HCT116 (cell line): ENCODE data around the gene KIF7. TPM values are rescaled to one million over a fixed set of nuclear protein-coding genes. Genes with fewer than 3 reads are reported as not detected.

Experiments used
- ATAC-seq: fragments of 200-7000 bp; cut with Tn5 transposase; 2 replicates; pipeline ENCODE4 v1.9.1; 2020; ENCODE audit warnings: mild to moderate bottlenecking, moderate library complexity
- BruUV-seq: library from RNA; stranded (reverse); fragments of 400-500 nt; replicated peaks from 2 replicates; lab custom pipeline; 2021; lab: Mats Ljungman, UMichigan
- CTCF ChIA-PET: fragments of 300-600 bp; sonication (Branson Sonifier 250); formaldehyde crosslinking; loops from one replicate; lab custom pipeline; 2021; ENCODE audit warnings: antibody characterized with exemption; lab: Charles Lee
- POLR2A ChIA-PET: fragments of 300-600, 350-600 bp; sonication (Branson Sonifier 250); formaldehyde crosslinking; loops from one replicate; lab custom pipeline; 2021; ENCODE audit warnings: antibody characterized with exemption; lab: Charles Lee
- RAD21 ChIA-PET, 2 experiments: fragments of 300-600 bp; sonication (Branson Sonifier 250); formaldehyde crosslinking; loops; one replicate each; lab custom pipeline; 2023; ENCODE audit warnings: low total read pairs in 2 of 2; ENCODE audit not compliant: uncharacterized antibody in 2 of 2, unreplicated experiment in 2 of 2, low non-redundant PET in 1 of 2; lab: Charles Lee
- DNase-seq: peaks from one replicate; pipeline ENCODE4 v3.0.0-alpha.2; 2010; ENCODE audit warnings: low read depth, low spot score
- H2AFZ ChIP-seq: fragments of 200-600 bp; shearing (Covaris generic), sonication (generic); 2 replicates; pipeline ENCODE4 v1.6.1; 2017; ENCODE audit warnings: low read depth, mixed run types, mixed read lengths, antibody characterized with exemption, low read length; ENCODE audit not compliant: poor library complexity, severe bottlenecking
- H3K27ac ChIP-seq: 2 replicates; pipeline ENCODE4 v1.5.1; 2012; ENCODE audit warnings: low read depth, low read length
- H3K27me3 ChIP-seq: fragments of 200-600 bp; sonication (generic); 2 replicates; pipeline ENCODE4 v1.6.1; 2016; ENCODE audit warnings: mixed run types, low read length, mixed read lengths; ENCODE audit not compliant: insufficient read depth
- H3K36me3 ChIP-seq, 2 experiments: fragments of 200-500 bp in 1 of 2; fragments of 200-600 bp in 1 of 2; sonication (Bioruptor generic) in 1 of 2; sonication (generic) in 1 of 2; 2 replicates each; pipeline versions ENCODE4 v1.5.1 to v1.6.1; 2014 to 2016; ENCODE audit warnings: low read length in 2 of 2, inconsistent platforms in 1 of 2, mixed read lengths in 1 of 2, mixed run types in 1 of 2; ENCODE audit not compliant: insufficient read depth in 2 of 2, control insufficient read depth in 1 of 2
- H3K4me1 ChIP-seq, 2 experiments: fragments of 200-600 bp in 1 of 2; sonication (generic) in 1 of 2; 2 replicates each; pipeline versions ENCODE4 v1.5.1 to v1.6.1; 2012 to 2017; ENCODE audit warnings: low read length in 2 of 2, inconsistent platforms in 1 of 2, mild to moderate bottlenecking in 1 of 2, mixed read lengths in 1 of 2, mixed run types in 1 of 2, moderate library complexity in 1 of 2; ENCODE audit not compliant: insufficient read depth in 2 of 2, control insufficient read depth in 1 of 2
- H3K4me2 ChIP-seq: fragments of 200-600 bp; sonication (generic); 2 replicates; pipeline ENCODE4 v1.6.1; 2017; ENCODE audit warnings: mixed run types, low read length, mixed read lengths
- H3K4me3 ChIP-seq, 2 experiments: fragments of 200-600 bp in 1 of 2; sonication (generic) in 1 of 2; replicated peaks in 1 of 2; 2 replicates each; pipeline ENCODE4 v1.5.1; 2011 to 2016; ENCODE audit warnings: low read length in 2 of 2, control low read depth in 1 of 2, low read depth in 1 of 2, mild to moderate bottlenecking in 1 of 2, mixed read lengths in 1 of 2, mixed run types in 1 of 2
- H3K79me2 ChIP-seq: fragments of 200-600 bp; sonication (generic); 2 replicates; pipeline ENCODE4 v1.6.1; 2017; ENCODE audit warnings: mild to moderate bottlenecking, mixed run types, low read length, moderate library complexity, mixed read lengths; ENCODE audit not compliant: insufficient read depth
- H3K9ac ChIP-seq: fragments of 200-600 bp; sonication (generic); 2 replicates; pipeline ENCODE4 v1.6.1; 2016; ENCODE audit warnings: low read length, mixed read lengths
- H3K9me2 ChIP-seq: fragments of 200-600 bp; sonication (generic), shearing (Covaris generic); 2 replicates; pipeline ENCODE4 v1.6.1; 2017; ENCODE audit warnings: mixed run types, mild to moderate bottlenecking, moderate library complexity; ENCODE audit not compliant: insufficient read depth
- H3K9me3 ChIP-seq, 2 experiments: fragments of 200-500 bp in 1 of 2; fragments of 200-600 bp in 1 of 2; sonication (Bioruptor generic) in 1 of 2; sonication (generic) in 1 of 2; 2 replicates each; pipeline ENCODE4 v1.6.1; 2014 to 2017; ENCODE audit warnings: low read length in 2 of 2, mixed read lengths in 2 of 2, inconsistent platforms in 1 of 2, low read depth in 1 of 2, mild to moderate bottlenecking in 1 of 2, mixed run types in 1 of 2, moderate library complexity in 1 of 2; ENCODE audit not compliant: control insufficient read depth in 1 of 2, insufficient read depth in 1 of 2
- H4K20me1 ChIP-seq: fragments of 200-600 bp; sonication (generic), shearing (Covaris generic); 2 replicates; pipeline ENCODE4 v1.6.1; 2017; ENCODE audit warnings: mixed run types, mild to moderate bottlenecking, moderate library complexity; ENCODE audit not compliant: insufficient read depth
- CBX3 ChIP-seq: IDR thresholded peaks from 2 replicates; pipeline ENCODE4 v1.6.1; 2012; ENCODE audit warnings: low read depth
- CEBPB ChIP-seq: IDR thresholded peaks from 2 replicates; pipeline ENCODE4 v1.6.1; 2012; ENCODE audit warnings: low read depth
- EGR1 ChIP-seq: IDR thresholded peaks from 2 replicates; pipeline ENCODE4 v1.6.1; 2012; ENCODE audit warnings: low read depth
- ELF1 ChIP-seq: IDR thresholded peaks from 2 replicates; pipeline ENCODE4 v1.6.1; 2012; ENCODE audit warnings: low read depth, borderline replicate concordance
- EZH2 ChIP-seq: fragments of 200-600 bp; sonication (generic); IDR thresholded peaks from 2 replicates; pipeline ENCODE4 v1.6.1; 2017; ENCODE audit warnings: antibody characterized with exemption, mixed run types
- EZH2phosphoT487 ChIP-seq: fragments of 200-600 bp; IDR thresholded peaks from 2 replicates; pipeline ENCODE4 v1.6.1; 2018; ENCODE audit warnings: antibody characterized with exemption, borderline replicate concordance
- JUND ChIP-seq: IDR thresholded peaks from 2 replicates; pipeline ENCODE4 v1.6.1; 2012
- POLR2A ChIP-seq: IDR thresholded peaks from 2 replicates; pipeline ENCODE4 v1.7.0; 2011; ENCODE audit warnings: borderline replicate concordance; ENCODE audit not compliant: insufficient read depth, insufficient read length; ENCODE audit errors: extremely low read depth
- RAD21 ChIP-seq: IDR thresholded peaks from 2 replicates; pipeline ENCODE4 v1.6.1; 2012; ENCODE audit warnings: low read depth, mild to moderate bottlenecking
- SIN3A ChIP-seq: IDR thresholded peaks from 2 replicates; pipeline ENCODE4 v1.6.1; 2012; ENCODE audit warnings: low read depth
- SRF ChIP-seq: IDR thresholded peaks from 2 replicates; pipeline ENCODE4 v1.6.1; 2012; ENCODE audit warnings: low read depth
- TCF7L2 ChIP-seq: IDR thresholded peaks from 2 replicates; pipeline ENCODE4 v1.7.0; 2011; ENCODE audit warnings: borderline replicate concordance, inconsistent platforms; ENCODE audit not compliant: insufficient read depth, insufficient read length; ENCODE audit errors: extremely low read depth
- YY1 ChIP-seq: IDR thresholded peaks from 2 replicates; pipeline ENCODE4 v1.6.1; 2011; ENCODE audit warnings: low read length, low read depth, moderate library complexity, mild to moderate bottlenecking; ENCODE audit not compliant: insufficient replicate concordance; ENCODE audit errors: extremely low read depth
- ZFX ChIP-seq: fragments of 450-650 bp; IDR thresholded peaks from 2 replicates; pipeline ENCODE4 v1.6.1; 2017
- ZNF274 ChIP-seq: fragments of 200-500 bp; sonication (Bioruptor generic); IDR thresholded peaks from 2 replicates; pipeline ENCODE4 v1.6.1; 2014; ENCODE audit warnings: mild to moderate bottlenecking, low read depth, low read length, inconsistent platforms
- intact Hi-C: fragments of 100-400 bp; cut with micrococcal nuclease; formaldehyde crosslinking; loops from 2 replicates; pipeline ENCODE4 v1.10.0; 2022
- total RNA-seq: library from RNA; stranded (reverse); gene quantifications from one replicate; pipeline ENCODE4 v1.2.1, GENCODE V29; 2021; ENCODE audit not compliant: unreplicated experiment
- TF ChIP-seq, protein P1 (sequence below), 3 experiments: fragments of 200-600 bp in 1 of 3; sonication (generic) in 1 of 3; IDR thresholded peaks in 2 of 3; conservative IDR thresholded peaks in 1 of 3; 2 replicates each; pipeline ENCODE4 v1.5.1; 2012 to 2017; ENCODE audit warnings: low read depth in 2 of 3, low read length in 2 of 3, antibody characterized with exemption in 1 of 3, borderline replicate concordance in 1 of 3, control low read depth in 1 of 3, mild to moderate bottlenecking in 1 of 3, mixed read lengths in 1 of 3, mixed run types in 1 of 3, moderate library complexity in 1 of 3; ENCODE audit not compliant: insufficient read depth in 1 of 3
- TF ChIP-seq, protein P2 (sequence below): IDR thresholded peaks from 2 replicates; pipeline ENCODE4 v1.6.1; 2012
- TF ChIP-seq, protein P3 (sequence below): IDR thresholded peaks from 2 replicates; pipeline ENCODE4 v1.6.1; 2011; ENCODE audit warnings: mild to moderate bottlenecking, low read length, moderate library complexity; ENCODE audit not compliant: insufficient replicate concordance; ENCODE audit errors: extremely low read depth
- TF ChIP-seq, protein P4 (sequence below): IDR thresholded peaks from 2 replicates; pipeline ENCODE4 v1.6.1; 2012
- TF ChIP-seq, protein P5 (sequence below): IDR thresholded peaks from 2 replicates; pipeline ENCODE4 v1.6.1; 2012; ENCODE audit warnings: low read depth

KIF7 gene
- total RNA-seq, 1 experiment from 2014 or later, result 0.12 TPM

DNA sequence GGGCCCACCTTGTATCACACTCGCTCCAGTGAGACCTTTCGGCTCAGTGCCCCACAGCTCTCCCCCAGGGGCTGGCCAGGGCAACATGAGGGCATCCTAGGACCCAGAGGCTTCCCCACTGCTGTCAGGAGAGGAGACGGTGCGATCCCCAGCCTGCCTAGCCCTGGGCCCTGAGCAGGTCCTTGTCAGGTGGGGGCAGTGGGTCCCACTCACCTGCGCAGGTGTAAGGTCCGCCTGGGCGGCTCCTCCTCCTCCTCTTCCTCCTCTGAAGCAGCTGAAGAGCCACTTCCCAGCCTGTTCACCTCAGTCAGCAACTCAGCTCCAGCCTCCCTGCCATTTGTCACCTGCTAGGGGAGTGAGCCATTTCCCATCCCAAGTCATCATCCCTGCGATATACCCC lies 9.6 kb downstream of the KIF7 start:
- ATAC-seq (no peak), DNase-seq (no peak)
- H3K9ac ChIP-seq, result no peak overlapping the region
- H3K4me3 ChIP-seq, result no peak overlapping the region
- ChIA-PET RAD21 (no interaction called here), CTCF (interaction anchor here (0.6 to 1.3 kb wide), 3 partner anchors 17 to 648 kb away, joined by 3 to 4 read pairs (median 3); no protein-coding TSS in a partner anchor), POLR2A (no interaction called here)
- no peaks in the 10 kb centered on the region for H3K9me3 ChIP-seq
- intact Hi-C loops, result no loop called here
- no peaks in the 10 kb centered on the region for H4K20me1 ChIP-seq
- TF ChIP-seq JUND (no peak), ELF1 (no peak), CEBPB (no peak), SRF (no peak), ZNF274 (no peak), YY1 (no peak), EZH2 (no peak), TCF7L2 (no peak), EGR1 (no peak), EZH2phosphoT487 (no peak), RAD21 (no peak), ZFX (no peak), CBX3 (no peak), POLR2A (no peak), SIN3A (no peak)
- TF ChIP-seq, protein P1, sequence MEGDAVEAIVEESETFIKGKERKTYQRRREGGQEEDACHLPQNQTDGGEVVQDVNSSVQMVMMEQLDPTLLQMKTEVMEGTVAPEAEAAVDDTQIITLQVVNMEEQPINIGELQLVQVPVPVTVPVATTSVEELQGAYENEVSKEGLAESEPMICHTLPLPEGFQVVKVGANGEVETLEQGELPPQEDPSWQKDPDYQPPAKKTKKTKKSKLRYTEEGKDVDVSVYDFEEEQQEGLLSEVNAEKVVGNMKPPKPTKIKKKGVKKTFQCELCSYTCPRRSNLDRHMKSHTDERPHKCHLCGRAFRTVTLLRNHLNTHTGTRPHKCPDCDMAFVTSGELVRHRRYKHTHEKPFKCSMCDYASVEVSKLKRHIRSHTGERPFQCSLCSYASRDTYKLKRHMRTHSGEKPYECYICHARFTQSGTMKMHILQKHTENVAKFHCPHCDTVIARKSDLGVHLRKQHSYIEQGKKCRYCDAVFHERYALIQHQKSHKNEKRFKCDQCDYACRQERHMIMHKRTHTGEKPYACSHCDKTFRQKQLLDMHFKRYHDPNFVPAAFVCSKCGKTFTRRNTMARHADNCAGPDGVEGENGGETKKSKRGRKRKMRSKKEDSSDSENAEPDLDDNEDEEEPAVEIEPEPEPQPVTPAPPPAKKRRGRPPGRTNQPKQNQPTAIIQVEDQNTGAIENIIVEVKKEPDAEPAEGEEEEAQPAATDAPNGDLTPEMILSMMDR (IDR thresholded peaks at IDR 0.05 in 2 of 3, conservative IDR thresholded peaks at IDR 0.05 in 1 of 3; ENCODE audit: borderline replicate concordance in 1 of 3, insufficient read depth in 1 of 3, low read depth in 2 of 3, low read length in 2 of 3), result no peak
- TF ChIP-seq, protein P2, sequence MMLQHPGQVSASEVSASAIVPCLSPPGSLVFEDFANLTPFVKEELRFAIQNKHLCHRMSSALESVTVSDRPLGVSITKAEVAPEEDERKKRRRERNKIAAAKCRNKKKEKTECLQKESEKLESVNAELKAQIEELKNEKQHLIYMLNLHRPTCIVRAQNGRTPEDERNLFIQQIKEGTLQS, result no peak
- TF ChIP-seq, protein P3, sequence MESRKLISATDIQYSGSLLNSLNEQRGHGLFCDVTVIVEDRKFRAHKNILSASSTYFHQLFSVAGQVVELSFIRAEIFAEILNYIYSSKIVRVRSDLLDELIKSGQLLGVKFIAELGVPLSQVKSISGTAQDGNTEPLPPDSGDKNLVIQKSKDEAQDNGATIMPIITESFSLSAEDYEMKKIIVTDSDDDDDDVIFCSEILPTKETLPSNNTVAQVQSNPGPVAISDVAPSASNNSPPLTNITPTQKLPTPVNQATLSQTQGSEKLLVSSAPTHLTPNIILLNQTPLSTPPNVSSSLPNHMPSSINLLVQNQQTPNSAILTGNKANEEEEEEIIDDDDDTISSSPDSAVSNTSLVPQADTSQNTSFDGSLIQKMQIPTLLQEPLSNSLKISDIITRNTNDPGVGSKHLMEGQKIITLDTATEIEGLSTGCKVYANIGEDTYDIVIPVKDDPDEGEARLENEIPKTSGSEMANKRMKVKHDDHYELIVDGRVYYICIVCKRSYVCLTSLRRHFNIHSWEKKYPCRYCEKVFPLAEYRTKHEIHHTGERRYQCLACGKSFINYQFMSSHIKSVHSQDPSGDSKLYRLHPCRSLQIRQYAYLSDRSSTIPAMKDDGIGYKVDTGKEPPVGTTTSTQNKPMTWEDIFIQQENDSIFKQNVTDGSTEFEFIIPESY, result no peak
- TF ChIP-seq, protein P4, sequence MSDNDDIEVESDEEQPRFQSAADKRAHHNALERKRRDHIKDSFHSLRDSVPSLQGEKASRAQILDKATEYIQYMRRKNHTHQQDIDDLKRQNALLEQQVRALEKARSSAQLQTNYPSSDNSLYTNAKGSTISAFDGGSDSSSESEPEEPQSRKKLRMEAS, result no peak
- TF ChIP-seq, protein P5, sequence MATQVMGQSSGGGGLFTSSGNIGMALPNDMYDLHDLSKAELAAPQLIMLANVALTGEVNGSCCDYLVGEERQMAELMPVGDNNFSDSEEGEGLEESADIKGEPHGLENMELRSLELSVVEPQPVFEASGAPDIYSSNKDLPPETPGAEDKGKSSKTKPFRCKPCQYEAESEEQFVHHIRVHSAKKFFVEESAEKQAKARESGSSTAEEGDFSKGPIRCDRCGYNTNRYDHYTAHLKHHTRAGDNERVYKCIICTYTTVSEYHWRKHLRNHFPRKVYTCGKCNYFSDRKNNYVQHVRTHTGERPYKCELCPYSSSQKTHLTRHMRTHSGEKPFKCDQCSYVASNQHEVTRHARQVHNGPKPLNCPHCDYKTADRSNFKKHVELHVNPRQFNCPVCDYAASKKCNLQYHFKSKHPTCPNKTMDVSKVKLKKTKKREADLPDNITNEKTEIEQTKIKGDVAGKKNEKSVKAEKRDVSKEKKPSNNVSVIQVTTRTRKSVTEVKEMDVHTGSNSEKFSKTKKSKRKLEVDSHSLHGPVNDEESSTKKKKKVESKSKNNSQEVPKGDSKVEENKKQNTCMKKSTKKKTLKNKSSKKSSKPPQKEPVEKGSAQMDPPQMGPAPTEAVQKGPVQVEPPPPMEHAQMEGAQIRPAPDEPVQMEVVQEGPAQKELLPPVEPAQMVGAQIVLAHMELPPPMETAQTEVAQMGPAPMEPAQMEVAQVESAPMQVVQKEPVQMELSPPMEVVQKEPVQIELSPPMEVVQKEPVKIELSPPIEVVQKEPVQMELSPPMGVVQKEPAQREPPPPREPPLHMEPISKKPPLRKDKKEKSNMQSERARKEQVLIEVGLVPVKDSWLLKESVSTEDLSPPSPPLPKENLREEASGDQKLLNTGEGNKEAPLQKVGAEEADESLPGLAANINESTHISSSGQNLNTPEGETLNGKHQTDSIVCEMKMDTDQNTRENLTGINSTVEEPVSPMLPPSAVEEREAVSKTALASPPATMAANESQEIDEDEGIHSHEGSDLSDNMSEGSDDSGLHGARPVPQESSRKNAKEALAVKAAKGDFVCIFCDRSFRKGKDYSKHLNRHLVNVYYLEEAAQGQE, result no peak
- H3K4me1 ChIP-seq, result peaks cover 0 to 4% of the 10 kb centered on the region in 2 experiments; a peak in 2 of 4 replicates
- H2AFZ ChIP-seq, result no peak overlapping the region
- H3K27me3 ChIP-seq, result no peaks in the 10 kb centered on the region
- no peak overlapping the region for H3K4me2 ChIP-seq
- H3K79me2 ChIP-seq, result no peaks in the 10 kb centered on the region
- no peaks in the 10 kb centered on the region for H3K9me2 ChIP-seq
- no peak overlapping the region for H3K27ac ChIP-seq
- no peaks in the 10 kb centered on the region for H3K36me3 ChIP-seq
- BruUV-seq, result no TSS peak
